Stimulated activated CD4-positive, alpha-beta T cell treated with anti-CD3 and anti-CD28 coated beads, Interleukin-1b, Interleukin-23, amount 100 ng/mL, for 24 hours (primary cell): ENCODE results near the gene PRKAB2.
"Not testable (repeated sequence)": the region's sequence is repeated elsewhere in the genome, so short reads cannot be mapped to it uniquely, and the experiment has no call there.

Experiments
- DNase-seq, 4 experiments: peaks; one replicate each; pipeline ENCODE4 v3.0.0-alpha.2; 2020; ENCODE audit warnings: low read depth in 4 of 4, low spot score in 1 of 4

The PRKAB2 gene

GRCh38 chr1:147172168-147173016, at the start of gene PRKAB2:
PRKAB2 (minus strand) TSS chr1:147172470; CDS start chr1:147172144, 326 bp downstream.
- DNase-seq: peak; percentile 74 to 87 (median 79)

- DNase-seq: no peak
Measured at GRCh38 chr1:147218606-147219005, 46.3 kb upstream of the PRKAB2 start.

GRCh38 chr1:147217141-147217540, 44.9 kb upstream of the PRKAB2 start:
- DNase-seq: no peak

- no peak for DNase-seq
Measured at GRCh38 chr1:147216124-147216523, 43.9 kb upstream of the PRKAB2 start.

- no peak for DNase-seq
Measured at GRCh38 chr1:147215540-147215916, 43.3 kb upstream of the PRKAB2 start.

- DNase-seq: no peak
Measured at GRCh38 chr1:147214842-147215539, 42.7 kb upstream of the PRKAB2 start.

- no peak for DNase-seq
Measured at GRCh38 chr1:147214325-147214724, 42.1 kb upstream of the PRKAB2 start.

GRCh38 chr1:147213271-147213670, 41.0 kb upstream of the PRKAB2 start:
- DNase-seq: no peak

- no peak for DNase-seq
Measured at GRCh38 chr1:147211577-147211976, 39.3 kb upstream of the PRKAB2 start.

GRCh38 chr1:147210987-147211386, 38.7 kb upstream of the PRKAB2 start:
- DNase-seq: no peak

- DNase-seq: no peak
Measured at GRCh38 chr1:147209825-147210821, 37.9 kb upstream of the PRKAB2 start.

- no peak for DNase-seq
Measured at GRCh38 chr1:147208619-147209018, 36.3 kb upstream of the PRKAB2 start.

- DNase-seq: no peak
Measured at GRCh38 chr1:147207192-147207591, 34.9 kb upstream of the PRKAB2 start.

GRCh38 chr1:147204080-147204479, 31.8 kb upstream of the PRKAB2 start:
- no peak for DNase-seq

GRCh38 chr1:147202576-147202975, 30.3 kb upstream of the PRKAB2 start:
- no peak for DNase-seq

GRCh38 chr1:147201786-147202185, 29.5 kb upstream of the PRKAB2 start:
- no peak for DNase-seq

- DNase-seq: no peak
Measured at GRCh38 chr1:147201276-147201675, 29.0 kb upstream of the PRKAB2 start.

GRCh38 chr1:147197324-147197723, 25.1 kb upstream of the PRKAB2 start:
- not testable (repeated sequence) for DNase-seq

GRCh38 chr1:147189514-147189913, 17.2 kb upstream of the PRKAB2 start:
- DNase-seq: no peak

GRCh38 chr1:147185432-147185831, 13.2 kb upstream of the PRKAB2 start:
- DNase-seq: no peak
